Measurements from ENCODE around the gene CLNK.

The CLNK gene

GRCh38 chr4:10647846-10648245 is 36.7 kb downstream of the CLNK start:
- H3K4me1 ChIP-seq (ENCODE audit: low read depth, poor library complexity, severe bottlenecking): no peaks in the 10 kb centered on the region
- H4K20me1 ChIP-seq (ENCODE audit: insufficient read depth): no peaks in the 10 kb centered on the region
- no peak overlapping the region for H3K4me2 ChIP-seq
- H3K27ac ChIP-seq: no peak overlapping the region
- H3K27me3 ChIP-seq (ENCODE audit: insufficient read depth, low read depth): no peaks in the 10 kb centered on the region
- H3K4me3 ChIP-seq (IDR thresholded peaks at IDR 0.05; ENCODE audit: insufficient read depth, low read depth, low read length): no peak overlapping the region
- H2AFZ ChIP-seq (ENCODE audit: low read depth): no peak overlapping the region
- no peak for TF ChIP-seq CTCF (conservative IDR thresholded peaks at IDR 0.05; ENCODE audit: low read depth, low read length)
- H3K36me3 ChIP-seq (ENCODE audit: insufficient read depth): no peaks in the 10 kb centered on the region
- H3K79me2 ChIP-seq (ENCODE audit: insufficient read depth, low read depth): no peaks in the 10 kb centered on the region
- no peak overlapping the region for H3K9ac ChIP-seq

GRCh38 chr4:10643600-10644425 is 40.8 kb downstream of the CLNK start:
- H3K9ac ChIP-seq: no peak overlapping the region
- H3K4me2 ChIP-seq: no peak overlapping the region

GRCh38 chr4:10640561-10641201 is 43.9 kb downstream of the CLNK start:
- Histone ChIP-seq H3K27ac (no peak overlapping the region), H3K79me2 (ENCODE audit: insufficient read depth, low read depth) (no peaks in the 10 kb centered on the region), H2AFZ (ENCODE audit: low read depth) (no peak overlapping the region), H4K20me1 (ENCODE audit: insufficient read depth) (no peaks in the 10 kb centered on the region), H3K4me2 (no peak overlapping the region), H3K9ac (no peak overlapping the region), H3K27me3 (ENCODE audit: insufficient read depth, low read depth) (no peaks in the 10 kb centered on the region), H3K36me3 (ENCODE audit: insufficient read depth) (no peaks in the 10 kb centered on the region), H3K4me3 (IDR thresholded peaks at IDR 0.05; ENCODE audit: insufficient read depth, low read depth, low read length) (no peak overlapping the region), H3K4me1 (ENCODE audit: low read depth, poor library complexity, severe bottlenecking) (no peaks in the 10 kb centered on the region)
- no peak for TF ChIP-seq CTCF (conservative IDR thresholded peaks at IDR 0.05; ENCODE audit: low read depth, low read length)

More at GRCh38 chr4:10643600-10644425, 40.8 kb downstream of the CLNK start:
- Histone ChIP-seq H3K4me1 (ENCODE audit: low read depth, poor library complexity, severe bottlenecking) (no peaks in the 10 kb centered on the region), H3K36me3 (ENCODE audit: insufficient read depth) (no peaks in the 10 kb centered on the region), H2AFZ (ENCODE audit: low read depth) (no peak overlapping the region), H3K27me3 (ENCODE audit: insufficient read depth, low read depth) (no peaks in the 10 kb centered on the region), H3K79me2 (ENCODE audit: insufficient read depth, low read depth) (no peaks in the 10 kb centered on the region), H3K4me3 (IDR thresholded peaks at IDR 0.05; ENCODE audit: insufficient read depth, low read depth, low read length) (no peak overlapping the region), H3K27ac (no peak overlapping the region), H4K20me1 (ENCODE audit: insufficient read depth) (no peaks in the 10 kb centered on the region)
- TF ChIP-seq CTCF (conservative IDR thresholded peaks at IDR 0.05; ENCODE audit: low read depth, low read length): no peak

GRCh38 chr4:10639664-10640063 is 44.9 kb downstream of the CLNK start:
- TF ChIP-seq CTCF (conservative IDR thresholded peaks at IDR 0.05; ENCODE audit: low read depth, low read length): no peak
- Histone ChIP-seq H3K9ac (no peak overlapping the region), H4K20me1 (ENCODE audit: insufficient read depth) (no peaks in the 10 kb centered on the region)

More at GRCh38 chr4:10639664-10640063, 44.9 kb downstream of the CLNK start:
- Histone ChIP-seq H3K4me1 (ENCODE audit: low read depth, poor library complexity, severe bottlenecking) (no peaks in the 10 kb centered on the region), H3K27ac (no peak overlapping the region), H3K79me2 (ENCODE audit: insufficient read depth, low read depth) (no peaks in the 10 kb centered on the region), H3K27me3 (ENCODE audit: insufficient read depth, low read depth) (no peaks in the 10 kb centered on the region), H2AFZ (ENCODE audit: low read depth) (no peak overlapping the region), H3K4me2 (no peak overlapping the region), H3K36me3 (ENCODE audit: insufficient read depth) (no peaks in the 10 kb centered on the region), H3K4me3 (IDR thresholded peaks at IDR 0.05; ENCODE audit: insufficient read depth, low read depth, low read length) (no peak overlapping the region)
